ENCODE results near the gene NEK11.

The NEK11 gene

GRCh38 chr3:131143802-131144201 is 117.1 kb downstream of the NEK11 start:
- TF ChIP-seq CTCF (IDR thresholded peaks at IDR 0.05; ENCODE audit: control insufficient read depth, insufficient read depth, low read depth, low read length, missing control alignments): no peak
- no peak overlapping the region for H3K4me3 ChIP-seq (ENCODE audit: control insufficient read depth, low read depth, low read length)
- no peak for DNase-seq (ENCODE audit: low read depth)

- no peak for TF ChIP-seq CTCF (IDR thresholded peaks at IDR 0.05; ENCODE audit: control insufficient read depth, insufficient read depth, low read depth, low read length, missing control alignments)
- H3K4me3 ChIP-seq (ENCODE audit: control insufficient read depth, low read depth, low read length): no peak overlapping the region
- peak; percentile 16 for DNase-seq (ENCODE audit: low read depth)
Measured at GRCh38 chr3:131147534-131147933, 120.9 kb downstream of the NEK11 start.

GRCh38 chr3:131158434-131158833 is 131.8 kb downstream of the NEK11 start:
- DNase-seq (ENCODE audit: low read depth): no peak
- H3K4me3 ChIP-seq (ENCODE audit: control insufficient read depth, low read depth, low read length): no peak overlapping the region
- TF ChIP-seq CTCF (IDR thresholded peaks at IDR 0.05; ENCODE audit: control insufficient read depth, insufficient read depth, low read depth, low read length, missing control alignments): no peak

- TF ChIP-seq CTCF (IDR thresholded peaks at IDR 0.05; ENCODE audit: control insufficient read depth, insufficient read depth, low read depth, low read length, missing control alignments): no peak
- H3K4me3 ChIP-seq (ENCODE audit: control insufficient read depth, low read depth, low read length): no peak overlapping the region
- DNase-seq (ENCODE audit: low read depth): no peak
Measured at GRCh38 chr3:131162516-131162915, 135.8 kb downstream of the NEK11 start.

GRCh38 chr3:131167867-131168266 is 141.2 kb downstream of the NEK11 start:
- no peak for DNase-seq (ENCODE audit: low read depth)
- no peak for TF ChIP-seq CTCF (IDR thresholded peaks at IDR 0.05; ENCODE audit: control insufficient read depth, insufficient read depth, low read depth, low read length, missing control alignments)
- no peak overlapping the region for H3K4me3 ChIP-seq (ENCODE audit: control insufficient read depth, low read depth, low read length)

- no peak for TF ChIP-seq CTCF (IDR thresholded peaks at IDR 0.05; ENCODE audit: control insufficient read depth, insufficient read depth, low read depth, low read length, missing control alignments)
- DNase-seq (ENCODE audit: low read depth): no peak
- H3K4me3 ChIP-seq (ENCODE audit: control insufficient read depth, low read depth, low read length): no peak overlapping the region
Measured at GRCh38 chr3:131169331-131169730, 142.7 kb downstream of the NEK11 start.

Data from AG09309 (cell line).